ENCODE results near the gene FSD1.

FSD1 gene

GRCh38 chr19:4365341-4365740, 60.9 kb downstream of the FSD1 start:
- no peak for DNase-seq (ENCODE audit: low read depth)

- no peak for DNase-seq (ENCODE audit: low read depth)
Measured at GRCh38 chr19:4365791-4366665, 61.6 kb downstream of the FSD1 start.

- DNase-seq (ENCODE audit: low read depth): no peak
Measured at GRCh38 chr19:4366666-4367335, 62.4 kb downstream of the FSD1 start.

- no peak for DNase-seq (ENCODE audit: low read depth)
Measured at GRCh38 chr19:4367336-4367723, 62.9 kb downstream of the FSD1 start.

- no peak for DNase-seq (ENCODE audit: low read depth)
Measured at GRCh38 chr19:4367781-4368127, 63.4 kb downstream of the FSD1 start.

- peak; percentile 32 for DNase-seq (ENCODE audit: low read depth)
Measured at GRCh38 chr19:4368128-4368820, 63.9 kb downstream of the FSD1 start.

GRCh38 chr19:4369109-4369887, 64.9 kb downstream of the FSD1 start:
- DNase-seq (ENCODE audit: low read depth): no peak

- DNase-seq (ENCODE audit: low read depth): no peak
Measured at GRCh38 chr19:4369888-4370260, 65.5 kb downstream of the FSD1 start.

GRCh38 chr19:4370418-4371041, 66.1 kb downstream of the FSD1 start:
- DNase-seq (ENCODE audit: low read depth): no peak

GRCh38 chr19:4371247-4372164, 67.1 kb downstream of the FSD1 start:
- no peak for DNase-seq (ENCODE audit: low read depth)

GRCh38 chr19:4372165-4373012, 68.0 kb downstream of the FSD1 start:
- DNase-seq (ENCODE audit: low read depth): no peak

GRCh38 chr19:4373013-4373367, 68.6 kb downstream of the FSD1 start:
- DNase-seq (ENCODE audit: low read depth): no peak
